Fibroblast of skin of left biceps (primary cell): ENCODE data around the gene KREMEN1.

ENCODE experiments used
- DNase-seq, 2 experiments: peaks; one replicate each; pipeline ENCODE4 v3.0.0-alpha.2; 2013; ENCODE audit warnings: low read depth in 2 of 2

KREMEN1 gene

GRCh38 chr22:29187831-29188230 lies 115.0 kb downstream of the KREMEN1 start:
- no peak for DNase-seq

GRCh38 chr22:29190051-29190450 lies 117.2 kb downstream of the KREMEN1 start:
- no peak for DNase-seq

GRCh38 chr22:29190918-29191317 lies 118.1 kb downstream of the KREMEN1 start:
- peak in 1 of 2 experiments; percentile 5 for DNase-seq

- no peak for DNase-seq
Observed at GRCh38 chr22:29193021-29193420, 120.2 kb downstream of the KREMEN1 start.

- no peak for DNase-seq
Observed at GRCh38 chr22:29194184-29194583, 121.3 kb downstream of the KREMEN1 start.

- DNase-seq, result no peak
Observed at GRCh38 chr22:29195118-29195963, 122.5 kb downstream of the KREMEN1 start.

- no peak for DNase-seq
Observed at GRCh38 chr22:29195964-29196666, 123.3 kb downstream of the KREMEN1 start.

- DNase-seq, result no peak
Observed at GRCh38 chr22:29197096-29197495, 124.3 kb downstream of the KREMEN1 start.

GRCh38 chr22:29198240-29198639 lies 125.4 kb downstream of the KREMEN1 start:
- no peak for DNase-seq

- DNase-seq, result no peak
Observed at GRCh38 chr22:29199702-29200400, 127.0 kb downstream of the KREMEN1 start.

GRCh38 chr22:29200901-29201300 lies 128.1 kb downstream of the KREMEN1 start:
- no peak for DNase-seq

GRCh38 chr22:29201782-29202181 lies 128.9 kb downstream of the KREMEN1 start:
- no peak for DNase-seq

GRCh38 chr22:29202212-29203192 lies 129.7 kb downstream of the KREMEN1 start:
- no peak for DNase-seq

GRCh38 chr22:29203488-29204454 lies 130.9 kb downstream of the KREMEN1 start:
- no peak for DNase-seq

GRCh38 chr22:29204455-29205183 lies 131.8 kb downstream of the KREMEN1 start:
- DNase-seq, result no peak

- DNase-seq, result no peak
Observed at GRCh38 chr22:29205252-29205593, 132.4 kb downstream of the KREMEN1 start.

GRCh38 chr22:29205594-29206371 lies 132.9 kb downstream of the KREMEN1 start, which contains the start of gene EMID1:
Gene EMID1, plus strand, starts transcription at chr22:29205896. Its CDS starts 143 bp downstream, at chr22:29206039.
- DNase-seq, result no peak
